Prostate gland (tissue), 2 donors: ENCODE data around the gene HPS4.

Experiments used
- POLR2A ChIP-seq: fragments of 450-650 bp; IDR thresholded peaks from one replicate; pipeline ENCODE4 v1.6.1; 2016; ENCODE audit warnings: antibody characterized with exemption, mild to moderate bottlenecking
- POLR2AphosphoS5 ChIP-seq: sonication (generic); formaldehyde crosslinking; IDR thresholded peaks from one replicate; pipeline ENCODE4 v1.6.1; 2017; ENCODE audit warnings: antibody characterized with exemption
- TF ChIP-seq, protein P1 (sequence below), 4 experiments: fragments of 200-600 bp in 2 of 4; fragments of 450-650 bp in 2 of 4; sonication (generic) in 2 of 4; IDR thresholded peaks; 1 replicate in 3 of 4; 2 replicates in 1 of 4; pipeline ENCODE4 v1.5.1; 2016 to 2019; ENCODE audit warnings: antibody characterized with exemption in 4 of 4, mild to moderate bottlenecking in 2 of 4, moderate library complexity in 2 of 4

- TF ChIP-seq, protein P1, sequence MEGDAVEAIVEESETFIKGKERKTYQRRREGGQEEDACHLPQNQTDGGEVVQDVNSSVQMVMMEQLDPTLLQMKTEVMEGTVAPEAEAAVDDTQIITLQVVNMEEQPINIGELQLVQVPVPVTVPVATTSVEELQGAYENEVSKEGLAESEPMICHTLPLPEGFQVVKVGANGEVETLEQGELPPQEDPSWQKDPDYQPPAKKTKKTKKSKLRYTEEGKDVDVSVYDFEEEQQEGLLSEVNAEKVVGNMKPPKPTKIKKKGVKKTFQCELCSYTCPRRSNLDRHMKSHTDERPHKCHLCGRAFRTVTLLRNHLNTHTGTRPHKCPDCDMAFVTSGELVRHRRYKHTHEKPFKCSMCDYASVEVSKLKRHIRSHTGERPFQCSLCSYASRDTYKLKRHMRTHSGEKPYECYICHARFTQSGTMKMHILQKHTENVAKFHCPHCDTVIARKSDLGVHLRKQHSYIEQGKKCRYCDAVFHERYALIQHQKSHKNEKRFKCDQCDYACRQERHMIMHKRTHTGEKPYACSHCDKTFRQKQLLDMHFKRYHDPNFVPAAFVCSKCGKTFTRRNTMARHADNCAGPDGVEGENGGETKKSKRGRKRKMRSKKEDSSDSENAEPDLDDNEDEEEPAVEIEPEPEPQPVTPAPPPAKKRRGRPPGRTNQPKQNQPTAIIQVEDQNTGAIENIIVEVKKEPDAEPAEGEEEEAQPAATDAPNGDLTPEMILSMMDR (IDR thresholded peaks at IDR 0.05) = no peak
- no peak for TF ChIP-seq POLR2A
- TF ChIP-seq POLR2AphosphoS5 = no peak
Measured at GRCh38 chr22:26525946-26526564, 42.5 kb upstream of the HPS4 start.
